Common myeloid progenitor, CD34-positive (primary cell): ENCODE results near the gene ANKRD18A.
"Not testable (repeated sequence)": the region's sequence is repeated elsewhere in the genome, so short reads cannot be mapped to it uniquely, and the experiment has no call there.

Experiments
- CTCF ChIA-PET: fragments of 350-600 bp; sonication (Branson Sonifier 250); formaldehyde crosslinking; loops from one replicate; lab custom pipeline; 2021; ENCODE audit warnings: antibody characterized with exemption; lab: Charles Lee
- POLR2A ChIA-PET: fragments of 350-600 bp; sonication (Branson Sonifier 250); formaldehyde crosslinking; loops from one replicate; lab custom pipeline; 2021; ENCODE audit warnings: antibody characterized with exemption; lab: Charles Lee
- DNase-seq, 3 donors: peaks; one replicate each; pipeline versions ENCODE4 v3.0.0 to v3.0.0-alpha.2; 2013
- H3K27ac ChIP-seq, 2 experiments: 1 replicate in 1 of 2; 2 replicates in 1 of 2; pipeline ENCODE4 v1.7.0; 2013; ENCODE audit warnings: inconsistent platforms in 2 of 2, low read length in 2 of 2, mild to moderate bottlenecking in 2 of 2, low read depth in 1 of 2, moderate library complexity in 1 of 2; ENCODE audit not compliant: severe bottlenecking in 2 of 2, insufficient read depth in 1 of 2, poor library complexity in 1 of 2
- H3K27me3 ChIP-seq, 5 experiments: replicated peaks in 2 of 5; 1 replicate in 3 of 5; 2 replicates in 2 of 5; pipeline versions ENCODE4 v1.6.1 to v1.7.0; 2013; ENCODE audit warnings: low read length in 4 of 5, mild to moderate bottlenecking in 2 of 5, moderate library complexity in 2 of 5, inconsistent platforms in 1 of 5; ENCODE audit not compliant: insufficient read depth in 5 of 5, control insufficient read depth in 4 of 5
- H3K36me3 ChIP-seq, 4 experiments: 1 replicate in 2 of 4; 2 replicates in 2 of 4; pipeline versions ENCODE4 v1.6.1 to v1.7.0; 2013; ENCODE audit warnings: low read length in 3 of 4, control low read depth in 1 of 4, mild to moderate bottlenecking in 1 of 4; ENCODE audit not compliant: control insufficient read depth in 4 of 4, insufficient read depth in 4 of 4
- H3K4me1 ChIP-seq, 4 experiments: 1 replicate in 3 of 4; 2 replicates in 1 of 4; pipeline versions ENCODE4 v1.6.1 to v1.7.1; 2013; ENCODE audit warnings: low read length in 3 of 4, mild to moderate bottlenecking in 3 of 4, control low read depth in 1 of 4, inconsistent platforms in 1 of 4, moderate library complexity in 1 of 4; ENCODE audit not compliant: control insufficient read depth in 4 of 4, insufficient read depth in 4 of 4; ENCODE audit errors: control extremely low read depth in 1 of 4
- H3K4me3 ChIP-seq, 7 experiments: 1 replicate in 4 of 7; 2 replicates in 3 of 7; pipeline versions ENCODE4 v1.5.1 to v1.7.0; 2013; ENCODE audit warnings: mild to moderate bottlenecking in 7 of 7, low read length in 6 of 7, moderate library complexity in 6 of 7, inconsistent platforms in 2 of 7, low read depth in 2 of 7, control low read depth in 1 of 7; ENCODE audit not compliant: insufficient read depth in 4 of 7, control insufficient read depth in 1 of 7; ENCODE audit errors: extremely low read depth in 1 of 7
- H3K9me3 ChIP-seq, 5 experiments: 1 replicate in 4 of 5; 2 replicates in 1 of 5; pipeline versions ENCODE4 v1.6.1 to v1.7.1; 2013; ENCODE audit warnings: low read length in 4 of 5, mild to moderate bottlenecking in 2 of 5, inconsistent platforms in 1 of 5, low read depth in 1 of 5, moderate library complexity in 1 of 5; ENCODE audit not compliant: control insufficient read depth in 4 of 5, insufficient read depth in 2 of 5; ENCODE audit errors: control extremely low read depth in 1 of 5
- WGBS: methylation state at CpG from one replicate; pipeline ENCODE4 v1.1.5; 2013; ENCODE audit not compliant: insufficient coverage; 5-methylcytosine and 5-hydroxymethylcytosine counted together

Gene ANKRD18A

GRCh38 chr9:38546497-38547163, 73.8 kb downstream of the ANKRD18A start:
- H3K27me3 ChIP-seq, H3K4me3 ChIP-seq, POLR2A ChIA-PET, H3K36me3 ChIP-seq, DNase-seq, H3K4me1 ChIP-seq, CTCF ChIA-PET, H3K27ac ChIP-seq, H3K9me3 ChIP-seq: not testable (repeated sequence)
- WGBS, result no CpG with 5 or more reads among the region's 2 CpGs

DNA sequence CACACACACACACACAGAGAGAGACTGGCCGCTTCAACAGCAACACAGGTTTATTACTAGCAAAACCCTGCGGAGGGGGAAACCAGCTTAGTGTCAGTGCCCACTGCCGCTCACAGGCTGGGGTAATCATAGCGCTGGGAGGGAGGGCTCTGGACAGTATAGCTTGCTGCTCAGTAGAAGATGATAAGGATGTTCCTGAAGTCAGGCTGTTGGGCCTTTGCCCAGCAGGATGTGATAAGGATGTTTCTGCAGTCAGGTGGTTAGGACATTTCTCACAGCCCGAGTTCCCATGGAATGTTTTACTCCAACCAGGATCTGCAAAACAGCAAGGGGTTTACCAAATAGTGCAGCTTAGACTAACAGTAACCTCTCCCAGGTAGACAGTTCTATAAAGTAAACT, 79.9 kb downstream of the ANKRD18A start:
- 92% methylated on average over 3 of the region's 5 CpGs for WGBS
- H3K4me1 ChIP-seq, H3K27me3 ChIP-seq, POLR2A ChIA-PET, H3K9me3 ChIP-seq, DNase-seq, H3K27ac ChIP-seq, H3K4me3 ChIP-seq, CTCF ChIA-PET, H3K36me3 ChIP-seq: not testable (repeated sequence)

DNA sequence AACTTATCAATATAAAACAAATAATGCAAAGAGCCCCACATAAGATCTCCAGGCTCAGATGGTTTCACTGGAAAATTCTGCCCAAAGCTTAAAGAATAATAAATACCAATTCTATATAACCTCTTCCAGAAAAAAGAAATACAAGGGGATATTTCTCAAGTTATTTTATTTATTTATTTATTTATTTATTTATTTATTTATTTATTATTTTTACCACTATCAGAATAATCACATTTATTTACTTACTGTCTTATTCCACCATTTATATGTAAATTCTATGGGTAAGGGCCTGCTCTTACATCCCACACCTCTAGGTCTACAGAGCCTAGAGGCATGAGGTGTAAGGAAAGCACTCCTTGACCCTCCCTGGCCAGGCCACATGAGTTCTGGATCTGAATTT, 91.1 kb downstream of the ANKRD18A start:
- Histone ChIP-seq H3K4me3 (no peak overlapping the region), H3K36me3 (no peaks in the 10 kb centered on the region), H3K27me3 (peaks cover 0 to 27% (median 3%) of the 10 kb centered on the region in 5 experiments), H3K9me3 (peaks cover 0 to 6% (median 0%) of the 10 kb centered on the region in 5 experiments), H3K27ac (no peak overlapping the region), H3K4me1 (no peaks in the 10 kb centered on the region)
- ChIA-PET CTCF (no interaction called here), POLR2A (no interaction called here)
- DNase-seq, result no peak

GRCh38 chr9:38527503-38527902, 92.9 kb downstream of the ANKRD18A start:
- H3K4me3 ChIP-seq, result no peak overlapping the region
- ChIA-PET CTCF (no interaction called here), POLR2A (no interaction called here)
- no peaks in the 10 kb centered on the region for H3K4me1 ChIP-seq
- peaks cover 0 to 34% (median 5%) of the 10 kb centered on the region in 5 experiments for H3K27me3 ChIP-seq
- no peak for DNase-seq
- H3K9me3 ChIP-seq, result peaks cover 0 to 6% (median 0%) of the 10 kb centered on the region in 5 experiments
- H3K36me3 ChIP-seq, result no peaks in the 10 kb centered on the region
- H3K27ac ChIP-seq, result no peak overlapping the region
- WGBS, result 81% methylated on average over 10 of the region's 10 CpGs

GRCh38 chr9:38526591-38526990, 93.8 kb downstream of the ANKRD18A start:
- no peak overlapping the region for H3K27ac ChIP-seq
- 46% methylated on average over 31 of the region's 38 CpGs for WGBS
- ChIA-PET POLR2A (no interaction called here), CTCF (no interaction called here)
- no peak for DNase-seq
- peaks cover 2 to 36% (median 7%) of the 10 kb centered on the region in 5 experiments for H3K27me3 ChIP-seq
- H3K4me1 ChIP-seq, result no peaks in the 10 kb centered on the region
- H3K4me3 ChIP-seq, result no peak overlapping the region
- H3K36me3 ChIP-seq, result no peaks in the 10 kb centered on the region
- peaks cover 0 to 6% (median 0%) of the 10 kb centered on the region in 5 experiments for H3K9me3 ChIP-seq

GRCh38 chr9:38523121-38523520, 97.3 kb downstream of the ANKRD18A start:
- H3K4me3 ChIP-seq, result no peak overlapping the region
- no peak for DNase-seq
- H3K36me3 ChIP-seq, result no peaks in the 10 kb centered on the region
- POLR2A ChIA-PET, result no interaction called here
- CTCF ChIA-PET, result no interaction called here
- peaks cover 0 to 6% (median 0%) of the 10 kb centered on the region in 5 experiments for H3K9me3 ChIP-seq
- no peak overlapping the region for H3K27ac ChIP-seq
- H3K4me1 ChIP-seq, result no peaks in the 10 kb centered on the region
- peaks cover 3 to 36% (median 7%) of the 10 kb centered on the region in 5 experiments for H3K27me3 ChIP-seq
- WGBS, result 83% methylated on average over 2 of the region's 5 CpGs

DNA sequence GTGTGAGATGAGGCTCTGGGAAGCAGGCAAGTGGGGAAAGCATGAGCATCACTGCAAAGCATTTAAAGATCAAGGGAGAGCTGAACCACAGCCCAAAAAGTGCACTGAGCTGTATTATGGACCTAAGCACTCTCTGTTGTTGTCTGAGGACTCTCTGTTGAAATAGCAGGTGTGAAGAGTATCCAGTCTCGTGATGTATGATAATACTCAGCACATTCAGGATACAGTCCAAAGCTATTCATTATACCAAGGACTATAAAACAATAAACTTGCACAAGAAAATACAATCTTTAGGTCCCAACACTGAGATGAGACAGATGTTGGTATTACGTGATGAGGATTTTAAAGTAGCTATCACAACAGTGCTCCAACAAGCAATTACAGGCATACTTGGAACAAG, 98.6 kb downstream of the ANKRD18A start:
- H3K4me1 ChIP-seq, result no peaks in the 10 kb centered on the region
- CTCF ChIA-PET, result no interaction called here
- no CpG with 5 or more reads among the region's 2 CpGs for WGBS
- no peak for DNase-seq
- H3K36me3 ChIP-seq, result no peaks in the 10 kb centered on the region
- H3K27me3 ChIP-seq, result peaks cover 3 to 26% (median 7%) of the 10 kb centered on the region in 5 experiments
- H3K9me3 ChIP-seq, result peaks cover 0 to 2% (median 0%) of the 10 kb centered on the region in 5 experiments
- H3K4me3 ChIP-seq, result no peak overlapping the region
- POLR2A ChIA-PET, result no interaction called here
- H3K27ac ChIP-seq, result no peak overlapping the region
